HepG2 (cell line): Measurements from ENCODE around the gene TTLL8. TPM values are rescaled to one million over a fixed set of nuclear protein-coding genes. Genes with fewer than 3 reads are reported as not detected.

ENCODE experiments used
- ATAC-seq: fragments of 200-7000 bp; cut with Tn5 transposase; 3 replicates; pipeline ENCODE4 v1.9.1; 2020; ENCODE audit warnings: mild to moderate bottlenecking, moderate library complexity
- BruUV-seq: library from RNA; stranded (reverse); fragments of 400-500 nt; replicated peaks from 2 replicates; lab custom pipeline; 2021; lab: Mats Ljungman, UMichigan
- CTCF ChIA-PET: fragments of 300-600 bp; formaldehyde crosslinking; extraction: SDS; loops from one replicate; lab custom pipeline; 2021; ENCODE audit warnings: low total read pairs, inconsistent platforms, low intra/inter-chr PET ratio; lab: Yijun Ruan, JAX
- POLR2A ChIA-PET: fragments of 350-600 bp; sonication (Branson Sonifier 250); formaldehyde crosslinking; loops from one replicate; lab custom pipeline; 2020; ENCODE audit warnings: antibody characterized with exemption, inconsistent platforms; lab: Yijun Ruan, JAX
- DNase-seq: peaks from one replicate; pipeline ENCODE4 v3.0.0-alpha.2; 2015; ENCODE audit warnings: low spot score
- FAIRE-seq: peaks from 3 replicates; lab custom pipeline; 2011; peaks lifted over from hg19 to GRCh38; lab: Jason Lieb, UNC
- H2AFZ ChIP-seq: one replicate; pipeline ENCODE4 v1.6.1; 2011; ENCODE audit warnings: low read length, inconsistent platforms
- H3K27ac ChIP-seq: fragments of 300-600 bp; 3 replicates; pipeline ENCODE4 v1.8.0; 2011; ENCODE audit warnings: mixed run types, mild to moderate bottlenecking, mixed read lengths, low read length, inconsistent platforms; ENCODE audit not compliant: insufficient read depth; ENCODE audit errors: extremely low read length
- H3K27me3 ChIP-seq, 2 experiments: fragments of 200-600 bp in 1 of 2; 2 replicates in 1 of 2; 3 replicates in 1 of 2; pipeline versions ENCODE4 v1.6.0 to v1.8.0; 2011; ENCODE audit warnings: low read length in 2 of 2, mild to moderate bottlenecking in 2 of 2, moderate library complexity in 2 of 2, inconsistent platforms in 1 of 2; ENCODE audit not compliant: insufficient read depth in 2 of 2, control insufficient read depth in 1 of 2
- H3K36me3 ChIP-seq, 2 experiments: fragments of 200-600 bp in 1 of 2; replicated peaks in 1 of 2; 2 replicates in 1 of 2; 3 replicates in 1 of 2; pipeline versions ENCODE4 v1.5.1 to v1.8.0; 2011; ENCODE audit warnings: low read length in 2 of 2, inconsistent platforms in 1 of 2; ENCODE audit not compliant: insufficient read depth in 2 of 2, control insufficient read depth in 1 of 2
- H3K4me1 ChIP-seq: 2 replicates; pipeline ENCODE4 v1.5.1; 2012; ENCODE audit warnings: low read length, inconsistent platforms; ENCODE audit not compliant: insufficient read depth
- H3K4me2 ChIP-seq: 2 replicates; pipeline ENCODE4 v1.6.0; 2011; ENCODE audit warnings: low read depth, low read length, inconsistent platforms
- H3K4me3 ChIP-seq, 3 experiments: fragments of 200-600 bp in 1 of 3; sonication (generic), shearing (Covaris generic) in 1 of 3; replicated peaks in 1 of 3; 2 replicates each; pipeline ENCODE4 v1.5.1; 2011 to 2016; ENCODE audit warnings: low read length in 3 of 3, inconsistent platforms in 2 of 3, low read depth in 2 of 3, mild to moderate bottlenecking in 2 of 3, control low read depth in 1 of 3, mixed read lengths in 1 of 3; ENCODE audit not compliant: insufficient read depth in 1 of 3
- H3K79me2 ChIP-seq: one replicate; pipeline ENCODE4 v1.6.1; 2011; ENCODE audit warnings: low read length, inconsistent platforms; ENCODE audit not compliant: insufficient read depth
- H3K9ac ChIP-seq: 2 replicates; pipeline ENCODE4 v1.6.0; 2011; ENCODE audit warnings: mild to moderate bottlenecking, low read depth, low read length, inconsistent platforms; ENCODE audit not compliant: insufficient read depth
- H3K9me3 ChIP-seq: 2 replicates; pipeline ENCODE4 v1.5.1; 2012; ENCODE audit warnings: mild to moderate bottlenecking, low read length
- H4K20me1 ChIP-seq: 2 replicates; pipeline ENCODE4 v1.6.0; 2011; ENCODE audit warnings: inconsistent platforms, mild to moderate bottlenecking, low read length, moderate library complexity; ENCODE audit not compliant: insufficient read depth
- CCAR2 ChIP-seq: fragments of 200-400 bp; formaldehyde crosslinking; optimal IDR thresholded peaks from 2 replicates; pipeline ENCODE3; 2018; ENCODE audit warnings: low read depth, mild to moderate bottlenecking, low read length, moderate library complexity
- GLMP ChIP-seq: sonication (generic); formaldehyde crosslinking; IDR thresholded peaks from 2 replicates; pipeline ENCODE4 v1.9.0; 2021; ENCODE audit warnings: missing genetic modification reagents, mild to moderate bottlenecking, borderline replicate concordance
- IKZF1 ChIP-seq: fragments of 450-650 bp; IDR thresholded peaks from 2 replicates; pipeline ENCODE4 v1.7.1; 2016
- MAZ ChIP-seq, 2 experiments: sonication (generic) in 1 of 2; formaldehyde crosslinking in 1 of 2; IDR thresholded peaks; 2 replicates each; pipeline versions ENCODE4 v1.5.0 to v1.6.1; 2012 to 2020; ENCODE audit warnings: low read depth in 2 of 2, mild to moderate bottlenecking in 2 of 2, borderline replicate concordance in 1 of 2, improper control_type of control experiment in 1 of 2, low read length in 1 of 2, missing genetic modification reagents in 1 of 2, moderate library complexity in 1 of 2
- MED13 ChIP-seq: sonication (generic); formaldehyde crosslinking; IDR thresholded peaks from 2 replicates; pipeline ENCODE4 v1.5.0; 2020; ENCODE audit warnings: missing genetic modification reagents
- MEIS1 ChIP-seq: sonication (generic); formaldehyde crosslinking; IDR thresholded peaks from 2 replicates; pipeline ENCODE4 v1.9.0; 2021; ENCODE audit warnings: mild to moderate bottlenecking, missing genetic modification reagents, moderate library complexity, borderline replicate concordance
- RBFOX2 ChIP-seq: fragments of 200-400 bp; formaldehyde crosslinking; IDR thresholded peaks from 2 replicates; pipeline ENCODE4 v1.6.1; 2017; ENCODE audit warnings: low read depth, mild to moderate bottlenecking, low read length
- RFX3 ChIP-seq: IDR thresholded peaks from 2 replicates; pipeline ENCODE4 v1.6.1; 2016; ENCODE audit warnings: missing biosample characterization, missing genetic modification reagents
- SMC3 ChIP-seq: IDR thresholded peaks from 2 replicates; pipeline ENCODE4 v1.6.1; 2011; ENCODE audit warnings: low read length, improper control_type of control experiment
- YEATS4 ChIP-seq: sonication (generic); formaldehyde crosslinking; IDR thresholded peaks from 2 replicates; pipeline ENCODE4 v1.4.0; 2020; ENCODE audit warnings: missing genetic modification reagents, borderline replicate concordance
- ZBTB20 ChIP-seq: sonication (generic); formaldehyde crosslinking; IDR thresholded peaks from 2 replicates; pipeline ENCODE4 v1.8.1; 2023; ENCODE audit warnings: missing genetic modification reagents, low read depth, mild to moderate bottlenecking, borderline replicate concordance
- ZBTB7A ChIP-seq: sonication (generic); formaldehyde crosslinking; IDR thresholded peaks from 2 replicates; pipeline ENCODE4 v1.8.0; 2022; ENCODE audit warnings: mild to moderate bottlenecking, missing genetic modification reagents
- ZMYM4 ChIP-seq: sonication (generic); formaldehyde crosslinking; IDR thresholded peaks from 2 replicates; pipeline ENCODE4 v1.8.1; 2023; ENCODE audit warnings: mild to moderate bottlenecking, missing genetic modification reagents
- ZNF282 ChIP-seq: fragments of 450-650 bp; IDR thresholded peaks from 2 replicates; pipeline ENCODE4 v1.6.1; 2018; ENCODE audit not compliant: partially characterized antibody
- ZNF296 ChIP-seq: sonication (generic); formaldehyde crosslinking; conservative IDR thresholded peaks from 2 replicates; pipeline ENCODE4 v1.5.0; 2020; ENCODE audit warnings: mild to moderate bottlenecking, missing genetic modification reagents
- ZNF33A ChIP-seq: sonication (generic); formaldehyde crosslinking; IDR thresholded peaks from 2 replicates; pipeline ENCODE4 v1.5.1; 2020; ENCODE audit warnings: missing genetic modification reagents, mild to moderate bottlenecking, moderate library complexity, borderline replicate concordance
- ZNF556 ChIP-seq: sonication (generic); formaldehyde crosslinking; IDR thresholded peaks from 2 replicates; pipeline ENCODE4 v1.4.0; 2020; ENCODE audit warnings: mild to moderate bottlenecking, missing genetic modification reagents, borderline replicate concordance
- ZNF589 ChIP-seq: sonication (generic); formaldehyde crosslinking; conservative IDR thresholded peaks from 2 replicates; pipeline ENCODE4 v1.8.0; 2022; ENCODE audit warnings: mild to moderate bottlenecking, moderate library complexity, missing genetic modification reagents
- WGBS: methylation state at CpG from one replicate; pipeline ENCODE4 v1.1.6; 2017; ENCODE audit warnings: low lambda C conversion rate; 5-methylcytosine and 5-hydroxymethylcytosine counted together
- in situ Hi-C: cut with HindIII; loops from 2 replicates; pipeline ENCODE4 v1.10.0; 2017; ENCODE audit warnings: low pct_unique_long_range_greater_than_20kb; ENCODE audit not compliant: extremely low pct_ligation_motif_present
- intact Hi-C: fragments of 100-400 bp; cut with micrococcal nuclease; formaldehyde crosslinking; loops from one replicate; pipeline ENCODE4 v1.10.0; 2022; ENCODE audit not compliant: unreplicated experiment
- polyA plus RNA-seq, 8 experiments: library from polyadenylated mRNA; depleted of rRNA in 3 of 8; stranded (reverse) in 7 of 8; unstranded in 1 of 8; fragments of >200 nt; fragmentation: Illumina TruSeq in 4 of 8; extraction: Trizol in 4 of 8; gene quantifications; 2 replicates each; pipeline versions ENCODE4 v1.2.1 to v1.2.3, GENCODE V29; 2011 to 2016; ENCODE audit warnings: low read depth in 4 of 8, missing spikeins in 1 of 8, mixed read lengths in 1 of 8; ENCODE audit not compliant: insufficient read depth in 1 of 8
- total RNA-seq, 5 experiments: library from RNA; depleted of rRNA; stranded (reverse); fragments of >200 nt; fragmentation: Illumina TruSeq; extraction: Trizol; gene quantifications; 2 replicates each; pipeline ENCODE4 v1.2.3, GENCODE V29; 2016; ENCODE audit warnings: low read depth in 1 of 5

TTLL8 gene
- total and polyA plus RNA-seq, 2 of the 13 experiments (the other 11 are each of a cell fraction or from before 2014, with no cell fraction given): not detected

GRCh38 chr22:49971232-49972162, 86.6 kb downstream of the TTLL8 start (continued):
- TF ChIP-seq MAZ (IDR thresholded peaks at IDR 0.05; ENCODE audit: borderline replicate concordance, low read depth, low read length) (no peak), MAZ (CRISPR knock-in tag; IDR thresholded peaks at IDR 0.05; ENCODE audit: low read depth) (0 out of 2 replicates have a peak, but pooled peaks have one; percentile 50), YEATS4 (CRISPR knock-in tag) (peak; percentile 75), GLMP (CRISPR knock-in tag) (no peak)

- Histone ChIP-seq H3K4me1 (peaks cover 76% of the 10 kb centered on the region), H4K20me1 (no peaks in the 10 kb centered on the region; the same call in 1 of the 2 replicates), H3K4me3 (peak overlapping the region; percentile 55 to 71 (median 58); a peak in 5 of 6 replicates), H3K79me2 (no peaks in the 10 kb centered on the region), H3K27ac (peak overlapping the region; percentile 57), H2AFZ (no peak overlapping the region), H3K36me3 (no peaks in the 10 kb centered on the region), H3K4me2 (peak overlapping the region; percentile 79), H3K9ac (peak overlapping the region; percentile 70), H3K9me3 (no peaks in the 10 kb centered on the region), H3K27me3 (no peaks in the 10 kb centered on the region)
- peak; percentile 97 for DNase-seq
- BruUV-seq: TSS peak; percentile 44
- peak; percentile 68 for FAIRE-seq
- WGBS: 5% methylated on average over 10 of the region's 32 CpGs
- intact Hi-C loops: no loop called here
- POLR2A ChIA-PET: interaction anchor here (0.9 to 16.4 kb wide), 8 partner anchors 8 to 60 kb away, joined by 3 to 722 read pairs (median 15); partner anchors contain the start of genes ALG12, CRELD2 and PIM3
- CTCF ChIA-PET: no interaction called here
- peak; percentile 54 for ATAC-seq
- in situ Hi-C loops: no loop called here
- TF ChIP-seq ZNF296 (CRISPR knock-in tag): no peak
- no peak for TF ChIP-seq ZNF33A (CRISPR knock-in tag)
- 0 out of 2 replicates have a peak, but pooled peaks have one; percentile 30 for TF ChIP-seq MED13 (CRISPR knock-in tag)
- peak; percentile 87 for TF ChIP-seq RBFOX2
- TF ChIP-seq CCAR2: no peak
- no peak for TF ChIP-seq SMC3
- TF ChIP-seq MEIS1 (CRISPR knock-in tag): peak; percentile 94
- TF ChIP-seq RFX3: no peak
- TF ChIP-seq ZNF589 (CRISPR knock-in tag): peak; percentile 89
- TF ChIP-seq ZBTB20 (CRISPR knock-in tag): peak; percentile 55; the same call in 1 of the 2 replicates
- TF ChIP-seq ZNF556 (CRISPR knock-in tag): peak; percentile 56; the same call in 1 of the 2 replicates
- TF ChIP-seq ZMYM4 (CRISPR knock-in tag): peak; percentile 44; the same call in 1 of the 2 replicates
- TF ChIP-seq ZBTB7A (CRISPR knock-in tag): no peak; the same call in none of the 2 replicates
- TF ChIP-seq IKZF1: no peak
- TF ChIP-seq ZNF282: no peak
Observed at GRCh38 chr22:49970528-49971231, 87.4 kb downstream of the TTLL8 start.
